GM19438 (cell line): ENCODE data around the gene KTI12.
"Not testable (repeated sequence)": the region's sequence is repeated elsewhere in the genome, so short reads cannot be mapped to it uniquely, and the experiment has no call there.

Experiments
- ATAC-seq: cut with Tn5 transposase; IDR thresholded peaks from one replicate; pipeline ENCODE4 v1.9.1; 2021; ENCODE audit warnings: low read depth; ENCODE audit not compliant: unreplicated experiment

Gene KTI12, protein sequence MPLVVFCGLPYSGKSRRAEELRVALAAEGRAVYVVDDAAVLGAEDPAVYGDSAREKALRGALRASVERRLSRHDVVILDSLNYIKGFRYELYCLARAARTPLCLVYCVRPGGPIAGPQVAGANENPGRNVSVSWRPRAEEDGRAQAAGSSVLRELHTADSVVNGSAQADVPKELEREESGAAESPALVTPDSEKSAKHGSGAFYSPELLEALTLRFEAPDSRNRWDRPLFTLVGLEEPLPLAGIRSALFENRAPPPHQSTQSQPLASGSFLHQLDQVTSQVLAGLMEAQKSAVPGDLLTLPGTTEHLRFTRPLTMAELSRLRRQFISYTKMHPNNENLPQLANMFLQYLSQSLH

DNA sequence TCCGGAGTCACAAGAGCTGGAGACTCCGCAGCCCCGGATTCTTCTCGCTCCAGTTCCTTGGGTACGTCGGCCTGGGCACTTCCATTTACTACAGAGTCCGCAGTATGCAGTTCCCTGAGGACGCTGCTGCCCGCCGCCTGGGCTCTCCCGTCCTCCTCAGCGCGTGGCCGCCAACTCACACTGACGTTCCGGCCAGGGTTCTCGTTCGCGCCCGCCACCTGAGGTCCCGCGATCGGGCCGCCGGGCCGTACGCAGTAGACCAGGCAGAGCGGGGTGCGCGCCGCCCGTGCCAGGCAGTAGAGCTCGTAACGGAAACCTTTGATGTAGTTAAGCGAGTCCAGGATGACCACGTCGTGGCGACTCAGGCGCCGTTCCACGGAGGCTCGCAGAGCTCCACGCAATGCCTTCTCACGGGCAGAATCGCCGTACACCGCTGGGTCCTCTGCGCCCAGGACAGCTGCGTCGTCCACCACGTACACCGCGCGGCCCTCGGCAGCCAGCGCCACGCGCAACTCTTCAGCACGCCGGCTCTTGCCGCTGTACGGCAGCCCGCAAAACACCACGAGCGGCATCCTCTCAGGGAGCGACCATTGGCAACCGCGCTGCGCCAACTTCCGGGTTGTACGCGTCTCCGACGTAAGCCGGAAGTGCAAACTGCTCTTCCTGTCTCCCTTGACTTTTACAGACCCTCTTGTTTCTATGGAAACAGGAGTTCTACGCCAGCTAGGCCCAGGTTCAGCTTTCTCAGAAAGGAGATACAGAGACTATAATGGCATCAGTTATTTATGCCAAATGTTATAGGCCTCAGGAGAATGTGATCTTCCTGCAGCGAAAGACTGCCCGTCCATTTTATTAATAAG, at the start of gene KTI12:
KTI12 (minus strand) TSS at position 621 of the 860 bp plus-strand sequence; CDS start at position 572, 49 bp downstream.
- ATAC-seq, result peak; percentile 67

DNA sequence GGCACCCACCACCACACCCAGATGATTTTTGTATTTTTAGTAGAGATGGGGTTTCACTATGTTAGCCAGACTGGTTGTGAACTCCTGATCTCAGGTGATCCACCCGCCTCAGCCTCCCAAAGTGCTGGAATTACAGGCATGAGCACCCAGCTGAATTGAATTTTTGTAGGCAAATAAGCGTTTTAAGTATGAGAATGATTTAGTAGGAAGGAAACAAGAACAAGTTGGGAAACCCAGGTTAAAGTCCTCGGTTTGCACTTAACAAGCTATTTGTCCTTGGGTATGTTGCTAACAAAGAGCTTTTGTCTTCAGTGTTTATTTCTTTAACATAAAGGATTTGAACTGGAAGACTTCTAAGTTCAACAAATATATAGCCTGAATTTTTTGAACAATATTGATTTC, 46.4 kb upstream of the KTI12 start:
- no peak for ATAC-seq

DNA sequence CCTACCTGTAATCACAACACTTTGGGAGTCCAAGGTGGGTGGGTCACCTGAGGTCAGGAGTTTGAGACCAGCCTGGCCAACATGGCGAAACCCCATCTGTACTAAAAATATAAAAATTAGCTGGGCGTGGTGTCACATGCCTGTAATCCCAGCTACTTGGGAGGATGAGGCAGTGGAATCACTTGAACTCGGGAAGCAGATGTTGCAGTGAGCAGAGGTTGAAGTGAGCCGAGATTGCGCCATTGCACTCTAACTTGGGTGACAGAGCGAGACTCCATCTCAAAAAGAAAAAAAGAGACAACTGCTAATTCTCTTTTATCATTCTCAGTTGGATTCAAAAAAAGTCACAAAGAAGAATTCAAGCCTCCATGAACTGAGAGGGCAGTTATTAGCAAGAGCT, 43.7 kb upstream of the KTI12 start:
- ATAC-seq, result not testable (repeated sequence)

DNA sequence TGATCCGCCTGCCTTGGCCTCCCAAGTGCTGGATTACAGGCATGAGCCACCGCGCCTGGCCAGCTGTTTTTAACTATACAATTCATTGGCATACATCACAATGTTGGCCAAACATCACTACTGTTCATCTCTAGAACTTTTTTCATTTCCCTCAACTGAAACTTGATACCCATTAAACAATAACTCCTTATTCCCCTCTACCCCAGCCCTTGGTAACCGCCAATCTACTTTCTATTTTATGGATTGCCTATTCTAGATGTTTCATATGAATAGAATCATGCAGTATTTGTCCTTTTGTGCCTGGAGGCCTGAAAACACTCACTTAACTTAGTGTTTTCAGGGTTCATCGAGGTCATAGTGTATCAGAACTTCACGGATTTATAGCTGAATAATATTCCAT, 38.7 kb upstream of the KTI12 start:
- no peak for ATAC-seq

DNA sequence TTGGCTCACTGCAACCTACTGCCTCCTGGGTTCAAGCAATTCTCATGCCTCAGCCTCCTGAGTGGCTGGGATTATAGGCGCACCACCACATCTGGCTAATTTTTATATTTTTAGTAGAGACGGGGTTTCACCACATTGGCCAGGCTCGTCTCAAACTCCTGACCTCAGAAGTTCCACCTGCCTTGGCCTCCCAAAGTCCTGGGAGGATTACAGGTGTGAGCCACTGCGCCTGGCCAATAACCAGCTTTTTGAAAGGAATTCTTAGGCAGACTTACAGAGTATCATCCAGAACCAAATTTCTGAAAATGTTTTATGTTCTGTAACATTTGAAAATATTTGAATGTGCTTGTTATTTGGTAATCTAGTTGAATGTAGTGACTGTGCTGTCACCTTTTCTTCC, 37.1 kb upstream of the KTI12 start:
- ATAC-seq, result no peak

DNA sequence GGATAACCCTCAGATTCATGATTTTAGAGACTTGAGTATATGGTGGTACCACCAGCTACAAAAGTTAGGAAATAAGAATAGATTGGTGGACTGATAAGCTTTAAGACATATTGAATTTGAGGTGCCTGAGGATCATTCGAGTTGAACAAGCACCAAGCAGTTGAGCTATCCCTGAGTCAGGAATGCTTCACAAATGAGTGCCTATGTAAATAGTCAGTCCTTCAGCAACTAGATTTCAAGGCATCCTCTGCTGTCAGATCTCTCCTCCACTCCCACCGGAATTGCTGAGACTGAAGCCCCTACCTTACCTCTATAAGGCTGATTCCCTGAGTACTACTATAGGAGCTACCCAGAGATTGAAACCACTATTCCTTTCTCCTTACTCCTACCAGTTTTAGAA, 29.6 kb upstream of the KTI12 start:
- ATAC-seq, result no peak

DNA sequence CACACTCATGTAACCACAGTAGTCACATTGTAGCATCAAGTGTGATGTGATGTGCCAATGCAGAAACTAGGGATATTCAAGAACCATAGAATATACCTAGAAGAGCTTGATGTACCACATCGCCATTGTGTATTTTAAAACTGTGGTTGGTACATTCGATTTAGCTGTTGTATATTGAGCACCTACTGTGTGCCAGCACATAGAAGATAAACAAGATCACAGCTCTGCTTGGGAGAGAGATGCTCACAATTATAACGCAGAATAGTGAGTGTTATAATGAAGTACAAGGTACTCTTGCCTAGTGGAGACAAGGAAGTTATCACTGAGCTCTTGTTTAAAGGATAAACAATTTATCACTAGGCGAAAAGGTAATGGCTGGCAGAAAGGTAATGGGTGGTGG, 27.2 kb upstream of the KTI12 start:
- ATAC-seq, result no peak

DNA sequence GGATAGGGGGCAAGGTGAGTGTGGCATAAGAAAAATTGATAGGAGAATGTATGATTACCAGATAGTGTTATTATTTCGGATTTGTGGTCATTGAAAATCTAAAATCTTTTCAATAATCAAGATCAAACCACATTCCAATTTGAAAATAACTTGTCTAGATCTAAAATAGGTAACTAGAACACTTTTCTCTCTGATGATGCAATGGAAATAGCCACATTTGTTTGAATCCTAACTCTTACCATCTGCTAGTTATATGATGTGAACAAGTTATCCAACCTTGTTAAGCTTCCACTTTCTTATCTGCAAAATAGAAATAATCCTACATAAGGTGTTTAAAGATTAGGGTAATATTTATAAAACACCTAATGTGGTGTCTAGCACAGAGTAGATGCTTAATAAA, 26.3 kb upstream of the KTI12 start:
- no peak for ATAC-seq

DNA sequence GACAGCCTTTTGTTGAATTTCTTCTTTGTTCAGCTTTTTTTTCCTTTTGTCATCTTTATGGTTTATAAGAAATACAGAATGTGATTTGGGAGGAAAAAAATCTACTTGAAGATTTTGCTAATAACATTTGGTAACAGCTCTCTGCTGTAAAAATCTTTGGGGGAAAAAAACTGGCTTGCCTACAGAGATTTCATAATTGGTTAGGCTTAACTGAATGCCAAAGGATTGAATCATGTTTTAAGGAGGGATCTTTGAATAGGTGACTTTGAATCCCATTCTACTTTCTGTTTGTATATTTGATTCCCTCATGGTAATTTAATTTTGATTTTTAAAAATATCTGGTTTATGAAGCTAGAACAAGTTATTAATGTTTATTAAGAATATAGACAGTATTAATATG, 25.7 kb upstream of the KTI12 start:
- no peak for ATAC-seq

DNA sequence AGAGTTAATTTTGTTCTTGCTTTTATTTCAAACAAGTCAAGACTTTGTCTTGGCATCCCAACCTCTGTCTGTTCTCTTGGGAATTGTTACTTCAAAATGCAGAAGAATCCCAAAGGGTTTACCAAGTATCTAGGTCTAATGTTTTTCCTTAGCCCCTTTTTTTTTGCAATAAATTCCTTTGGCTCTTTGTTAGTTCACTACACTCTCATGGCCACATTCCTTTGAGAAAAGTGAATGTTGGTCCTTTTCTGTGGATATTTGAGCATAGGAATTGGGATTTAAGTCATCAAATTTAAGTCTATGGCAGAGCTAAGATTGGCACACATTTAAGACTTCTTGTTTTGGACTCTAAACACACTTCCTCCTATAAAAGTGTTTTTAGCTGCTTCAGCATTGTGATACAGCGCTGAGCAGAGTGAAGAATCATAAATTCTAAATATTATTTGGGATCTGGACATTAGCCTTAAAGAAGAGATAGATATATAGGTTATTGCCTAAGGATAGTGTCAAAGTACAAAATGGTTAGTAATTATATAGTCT, 24.3 kb upstream of the KTI12 start:
- ATAC-seq, result no peak

DNA sequence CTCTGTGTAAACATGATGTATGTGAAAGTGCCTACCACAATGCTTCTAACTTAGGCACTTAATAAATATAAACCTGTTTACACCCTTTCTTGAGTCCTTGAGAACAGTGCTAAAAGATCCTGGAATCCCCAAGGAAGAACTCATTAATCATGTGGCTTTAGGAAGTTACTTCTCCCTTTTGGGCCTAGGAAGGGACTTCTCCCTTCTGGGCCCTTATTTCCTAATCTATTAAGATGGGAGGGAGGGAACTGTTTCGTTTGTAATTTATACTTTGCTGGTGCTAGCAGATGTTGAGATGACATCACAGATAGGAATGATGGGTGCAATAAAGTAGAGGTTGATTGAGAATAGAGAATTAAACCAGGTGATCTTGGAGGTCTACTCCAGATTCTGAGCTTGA, 23.6 kb upstream of the KTI12 start:
- no peak for ATAC-seq

DNA sequence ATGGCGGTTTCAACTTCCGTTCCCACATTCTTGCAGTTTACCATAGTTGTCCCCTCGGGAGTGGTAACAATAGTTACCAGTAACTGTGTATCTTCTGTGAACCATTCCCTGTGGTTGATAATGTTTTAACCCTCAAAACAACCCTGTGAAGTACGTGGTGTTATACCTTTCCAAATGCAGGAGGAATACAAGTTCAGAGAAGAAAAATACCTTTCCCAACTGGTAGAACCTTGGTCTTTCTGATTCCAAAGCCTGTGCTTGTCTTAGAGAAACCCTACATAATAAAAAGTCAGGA, 23.3 kb upstream of the KTI12 start:
- peak; percentile 40 for ATAC-seq

DNA sequence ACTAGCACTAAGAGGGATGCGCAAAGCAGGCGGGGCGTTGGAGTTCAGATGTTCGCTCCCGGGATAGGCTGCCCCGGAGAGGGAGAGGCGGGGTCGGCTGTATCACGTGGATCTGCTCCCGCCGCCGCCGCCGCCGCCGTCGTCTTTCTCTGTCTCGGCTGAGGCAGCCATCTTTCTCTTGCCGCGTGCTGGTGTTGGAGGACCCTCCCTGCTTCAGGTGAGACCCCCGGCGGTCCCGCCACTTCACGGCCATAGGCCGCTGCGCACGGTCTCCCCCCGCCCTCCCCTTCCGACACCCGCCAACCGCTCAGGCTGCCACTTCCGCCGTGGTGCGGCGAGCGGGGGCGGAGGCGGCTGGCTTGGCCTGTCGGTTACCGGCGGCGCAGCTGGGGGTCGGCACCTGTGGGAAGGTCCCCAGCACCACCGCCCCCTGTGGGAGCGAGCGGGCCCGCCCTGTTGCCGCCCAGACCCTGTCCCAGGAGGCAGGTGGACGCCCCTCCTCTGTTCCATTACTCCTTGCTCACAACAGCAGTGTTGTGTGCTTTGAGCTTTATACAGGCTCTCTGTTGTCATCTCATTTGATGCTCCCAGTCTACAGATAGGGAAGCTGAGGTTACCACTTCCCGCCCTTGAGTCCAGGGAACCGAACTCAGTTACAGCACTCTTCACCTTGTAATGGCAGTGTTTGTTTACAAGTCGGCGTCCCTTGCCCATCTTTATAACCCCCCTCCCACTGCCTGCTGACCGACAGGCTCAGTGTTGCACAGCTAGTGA, 22.7 kb upstream of the KTI12 start, which contains the start of gene BTF3L4:
BTF3L4 (plus strand) TSS at position 133 of the 774 bp plus-strand sequence. CDS start 3,553 bp downstream, outside the sequence.
- peak; percentile 75 for ATAC-seq

DNA sequence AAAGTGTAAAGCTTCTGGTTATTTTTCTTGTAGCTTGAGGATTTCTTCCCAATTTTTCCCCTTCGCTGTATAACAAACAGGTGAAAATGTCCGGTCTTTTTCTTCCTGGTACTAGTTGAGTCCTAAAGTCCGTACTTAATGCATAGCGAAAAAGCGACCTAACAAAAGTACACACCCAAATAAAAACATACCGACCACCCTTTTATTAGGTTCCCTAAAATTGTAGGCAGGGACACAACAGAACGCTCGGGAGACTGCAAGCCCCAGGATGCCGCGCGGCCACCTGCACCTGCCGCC, 22.2 kb upstream of the KTI12 start:
- ATAC-seq, result no peak

DNA sequence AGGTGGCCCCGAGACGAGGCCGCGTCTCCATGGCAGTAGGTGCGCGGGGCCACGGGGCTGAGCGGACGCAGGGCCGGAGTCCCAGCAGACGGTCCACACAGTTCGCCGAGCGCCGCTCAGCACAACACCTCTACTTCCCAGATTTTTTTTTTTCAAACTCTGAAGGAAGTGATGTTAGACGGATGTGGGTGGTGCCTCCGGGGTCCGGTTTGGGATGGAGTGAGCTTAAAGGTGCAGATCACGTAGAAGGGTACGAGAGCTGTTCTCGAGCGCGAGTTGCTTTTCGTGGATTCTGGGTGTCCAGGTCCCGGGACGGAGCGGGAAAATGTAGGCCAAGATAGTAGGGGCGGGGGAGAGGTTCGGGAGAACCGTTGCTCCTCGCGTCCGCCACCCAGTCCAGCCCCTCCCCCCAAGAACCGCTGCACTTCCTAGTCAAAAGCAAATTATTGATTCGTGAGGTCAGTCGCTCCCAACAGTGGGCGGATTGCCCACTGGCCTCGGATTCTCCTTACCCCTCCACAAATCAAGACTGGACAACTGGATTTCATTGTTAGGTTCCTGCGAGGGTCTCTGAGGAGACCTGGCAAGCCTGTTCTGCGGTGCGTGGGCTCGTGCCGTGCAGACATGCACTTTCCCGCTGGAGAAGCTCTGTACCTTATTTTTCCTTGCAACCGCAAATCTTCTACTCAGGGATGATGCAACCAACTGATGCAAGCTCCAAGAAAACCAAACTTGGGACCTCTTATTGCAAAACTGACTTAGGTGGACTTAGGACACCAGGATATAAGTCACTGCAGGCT, 21.7 kb upstream of the KTI12 start, which contains the start of gene TXNDC12:
TXNDC12 (minus strand) TSS at position 126 of the 800 bp plus-strand sequence; CDS start at position 31, 95 bp downstream.
- ATAC-seq, result peak; percentile 49

DNA sequence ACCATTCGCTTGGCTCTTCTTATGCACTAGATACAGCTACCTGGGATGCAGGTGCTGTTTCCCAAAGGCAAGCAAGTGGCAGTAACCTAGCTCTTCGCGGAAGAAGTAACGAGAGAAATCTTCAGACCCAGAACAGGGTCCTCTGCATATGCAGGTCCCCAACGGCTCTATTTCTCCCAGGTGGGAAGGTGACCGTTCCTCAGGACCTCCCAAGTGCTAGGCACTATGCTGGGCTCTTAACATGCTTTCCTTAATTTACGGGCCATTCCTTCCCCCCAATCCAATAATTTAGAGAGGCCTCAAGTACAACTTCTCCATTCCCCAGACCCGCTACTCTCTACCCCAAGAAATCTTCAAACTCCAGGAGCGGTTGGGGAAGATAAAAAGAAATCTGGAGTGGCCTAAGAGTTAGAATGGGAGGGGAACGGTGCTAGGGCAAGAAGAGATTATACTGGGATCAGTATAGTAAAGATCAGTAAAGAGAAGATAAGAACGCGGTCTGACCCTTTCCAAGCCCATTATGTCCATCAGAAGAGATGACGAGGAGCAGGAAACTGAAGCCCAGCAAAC, 21.0 kb upstream of the KTI12 start:
- no peak for ATAC-seq

DNA sequence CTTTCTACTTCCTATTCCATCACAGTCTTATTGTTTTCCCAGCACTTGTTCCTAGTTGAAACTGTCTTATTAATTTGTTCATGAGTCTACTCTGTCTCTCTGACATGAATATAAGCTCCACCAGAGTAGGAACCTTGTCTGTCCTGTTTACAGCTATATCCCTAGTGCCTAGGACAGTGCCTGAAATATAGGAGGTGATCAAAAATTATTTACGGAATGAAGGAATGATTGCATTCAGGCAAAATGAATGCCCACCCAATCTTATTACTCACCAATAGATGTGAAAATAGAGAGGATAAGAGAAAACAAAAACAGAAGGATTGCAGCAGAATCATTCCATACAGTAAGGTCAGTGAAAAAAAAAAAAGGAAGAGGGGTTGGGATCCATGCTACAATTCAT, 20.3 kb upstream of the KTI12 start:
- ATAC-seq, result no peak

DNA sequence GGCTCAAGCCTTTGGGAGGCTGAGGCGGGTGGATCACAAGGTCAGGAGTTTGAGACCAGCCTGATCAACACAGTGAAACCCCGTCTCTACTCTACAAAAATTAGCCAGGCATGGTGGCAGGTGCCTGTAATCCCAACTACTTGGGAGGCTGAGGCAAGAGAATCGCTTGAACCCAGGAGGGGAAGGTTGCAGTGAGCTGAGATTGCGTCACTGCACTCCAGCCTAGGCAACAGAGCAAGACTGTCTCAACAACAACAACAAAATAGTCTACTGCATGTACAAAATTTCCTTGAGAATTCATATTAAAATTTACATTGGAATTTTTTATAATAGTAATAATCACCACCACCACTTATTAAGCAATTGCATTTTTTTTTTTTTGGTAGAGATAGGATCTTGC, 15.7 kb upstream of the KTI12 start:
- ATAC-seq, result not testable (repeated sequence)

DNA sequence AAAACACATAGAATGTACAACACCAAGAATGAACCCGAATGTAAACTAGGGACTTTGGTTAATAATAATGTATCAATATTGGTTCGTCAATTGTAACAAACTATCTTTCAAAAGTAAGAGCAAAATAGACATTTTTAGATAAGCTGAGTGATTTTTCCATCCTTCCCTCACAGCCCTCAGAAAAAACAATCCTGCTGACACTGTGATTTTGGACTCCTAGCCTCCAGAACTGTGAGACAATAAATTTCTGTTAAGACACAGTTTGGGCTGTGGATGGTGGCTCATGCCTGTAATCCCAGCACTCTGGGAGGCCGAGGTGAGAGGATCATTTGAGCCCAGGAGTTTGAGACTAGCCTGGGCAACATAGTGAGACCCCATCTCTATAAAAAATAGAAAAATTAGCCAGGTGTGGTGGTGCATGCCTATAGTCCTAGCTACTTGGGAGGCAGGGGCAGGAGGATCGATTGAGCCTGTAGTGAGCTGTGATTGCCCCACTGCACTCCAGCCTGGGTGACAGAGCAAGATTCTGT, 12.1 kb upstream of the KTI12 start:
- not testable (repeated sequence) for ATAC-seq

DNA sequence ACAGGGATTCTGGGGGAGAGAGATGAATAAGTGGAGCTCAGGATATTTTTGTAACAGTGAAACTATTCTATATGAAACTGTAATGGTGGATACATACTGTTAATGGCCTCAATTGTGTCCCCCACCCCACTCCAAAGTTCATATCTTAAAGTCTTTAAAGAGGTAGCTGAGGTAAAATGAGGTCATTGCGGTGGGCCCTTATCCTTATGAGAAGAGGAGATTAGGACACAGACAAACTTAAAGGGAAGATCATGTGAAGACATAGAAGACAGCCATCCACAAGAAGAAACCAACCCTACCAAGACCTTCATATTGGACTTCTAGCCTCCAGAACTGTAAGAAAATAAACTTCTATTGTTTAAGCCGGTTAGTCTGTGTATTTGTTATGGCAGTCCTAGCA, 11.6 kb upstream of the KTI12 start:
- ATAC-seq, result no peak
